Measurements from ENCODE around the gene CERK. TPM values are rescaled to one million over a fixed set of nuclear protein-coding genes. Genes with fewer than 3 reads are reported as not detected.

The CERK gene
- total and polyA plus RNA-seq, 2 of the 8 experiments (the other 6 are each of a cell fraction or from before 2014, with no cell fraction given) = 26.6 to 59.0 TPM

DNA sequence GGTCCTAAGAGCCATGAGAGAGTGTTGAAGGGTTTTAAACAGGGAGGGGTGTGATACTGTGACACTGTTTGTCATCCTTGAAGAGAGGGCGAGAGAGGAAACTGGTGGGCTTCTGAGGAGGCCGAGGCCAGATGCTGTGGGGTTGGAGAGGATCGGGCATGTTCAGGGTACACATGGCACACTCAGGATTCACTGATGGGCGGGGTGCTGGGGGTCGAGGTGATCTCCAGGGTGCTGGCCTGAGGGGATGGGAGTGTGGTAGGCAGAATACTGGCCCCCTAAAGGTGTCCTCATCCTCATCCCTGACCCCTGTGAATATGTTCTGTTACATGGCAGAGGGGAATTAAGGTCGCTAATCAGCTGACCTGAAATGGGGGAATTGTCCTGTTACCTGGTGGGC lies 31.7 kb upstream of the CERK start (continued):
- TF ChIP-seq, protein P1, sequence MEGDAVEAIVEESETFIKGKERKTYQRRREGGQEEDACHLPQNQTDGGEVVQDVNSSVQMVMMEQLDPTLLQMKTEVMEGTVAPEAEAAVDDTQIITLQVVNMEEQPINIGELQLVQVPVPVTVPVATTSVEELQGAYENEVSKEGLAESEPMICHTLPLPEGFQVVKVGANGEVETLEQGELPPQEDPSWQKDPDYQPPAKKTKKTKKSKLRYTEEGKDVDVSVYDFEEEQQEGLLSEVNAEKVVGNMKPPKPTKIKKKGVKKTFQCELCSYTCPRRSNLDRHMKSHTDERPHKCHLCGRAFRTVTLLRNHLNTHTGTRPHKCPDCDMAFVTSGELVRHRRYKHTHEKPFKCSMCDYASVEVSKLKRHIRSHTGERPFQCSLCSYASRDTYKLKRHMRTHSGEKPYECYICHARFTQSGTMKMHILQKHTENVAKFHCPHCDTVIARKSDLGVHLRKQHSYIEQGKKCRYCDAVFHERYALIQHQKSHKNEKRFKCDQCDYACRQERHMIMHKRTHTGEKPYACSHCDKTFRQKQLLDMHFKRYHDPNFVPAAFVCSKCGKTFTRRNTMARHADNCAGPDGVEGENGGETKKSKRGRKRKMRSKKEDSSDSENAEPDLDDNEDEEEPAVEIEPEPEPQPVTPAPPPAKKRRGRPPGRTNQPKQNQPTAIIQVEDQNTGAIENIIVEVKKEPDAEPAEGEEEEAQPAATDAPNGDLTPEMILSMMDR (IDR thresholded peaks at IDR 0.05; ENCODE audit: control extremely low read depth in 1 of 3, insufficient read depth in 1 of 3, low read depth in 1 of 3, low read length in 3 of 3) = no peak
- TF ChIP-seq HDAC2 (IDR thresholded peaks at IDR 0.05; ENCODE audit: borderline replicate concordance in 1 of 2, low read depth in 2 of 2, low read length in 2 of 2) (no peak), NANOG (IDR thresholded peaks at IDR 0.05; ENCODE audit: insufficient read depth, low read depth, low read length, poor library complexity, severe bottlenecking) (no peak)
- TF ChIP-seq, protein P2, sequence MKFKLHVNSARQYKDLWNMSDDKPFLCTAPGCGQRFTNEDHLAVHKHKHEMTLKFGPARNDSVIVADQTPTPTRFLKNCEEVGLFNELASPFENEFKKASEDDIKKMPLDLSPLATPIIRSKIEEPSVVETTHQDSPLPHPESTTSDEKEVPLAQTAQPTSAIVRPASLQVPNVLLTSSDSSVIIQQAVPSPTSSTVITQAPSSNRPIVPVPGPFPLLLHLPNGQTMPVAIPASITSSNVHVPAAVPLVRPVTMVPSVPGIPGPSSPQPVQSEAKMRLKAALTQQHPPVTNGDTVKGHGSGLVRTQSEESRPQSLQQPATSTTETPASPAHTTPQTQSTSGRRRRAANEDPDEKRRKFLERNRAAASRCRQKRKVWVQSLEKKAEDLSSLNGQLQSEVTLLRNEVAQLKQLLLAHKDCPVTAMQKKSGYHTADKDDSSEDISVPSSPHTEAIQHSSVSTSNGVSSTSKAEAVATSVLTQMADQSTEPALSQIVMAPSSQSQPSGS (IDR thresholded peaks at IDR 0.05; ENCODE audit: low read length) = no peak

Measured in H1 (cell line).